H1 (cell line): ENCODE data around the gene KLHL21. TPM values are rescaled to one million over a fixed set of nuclear protein-coding genes. Genes with fewer than 3 reads are reported as not detected.
"Not testable (repeated sequence)": the region's sequence is repeated elsewhere in the genome, so short reads cannot be mapped to it uniquely, and the experiment has no call there.

ENCODE experiments used
- CTCF ChIA-PET: fragments of 300-600 bp; sonication (Branson Sonifier 250); formaldehyde crosslinking; loops from one replicate; lab custom pipeline; 2021; ENCODE audit not compliant: partially characterized antibody; lab: Charles Lee
- POLR2A ChIA-PET: fragments of 300-600 bp; sonication (Branson Sonifier 250); formaldehyde crosslinking; loops from one replicate; lab custom pipeline; 2021; ENCODE audit warnings: inconsistent platforms; ENCODE audit not compliant: partially characterized antibody; lab: Charles Lee
- DNase-seq, 2 experiments: peaks; one replicate each; pipeline versions ENCODE4 v3.0.0 to v3.0.0-alpha.2; 2010 to 2022; ENCODE audit warnings: low spot score in 2 of 2, low read depth in 1 of 2, mixed read lengths in 1 of 2
- FAIRE-seq: peaks from 2 replicates; lab custom pipeline; 2011; peaks lifted over from hg19 to GRCh38; lab: Jason Lieb, UNC
- H2AFZ ChIP-seq: 2 replicates; pipeline ENCODE4 v1.8.1; 2012; ENCODE audit warnings: low read length, inconsistent platforms
- H2AK5ac ChIP-seq: 2 replicates; pipeline ENCODE4 v1.6.1; 2013; ENCODE audit warnings: low read depth, low read length
- H2BK120ac ChIP-seq: replicated peaks from 2 replicates; pipeline ENCODE3; 2013; ENCODE audit warnings: low read depth, low read length, inconsistent platforms
- H2BK12ac ChIP-seq: 2 replicates; pipeline ENCODE4 v1.6.1; 2013; ENCODE audit warnings: low read depth, low read length
- H2BK15ac ChIP-seq: 2 replicates; pipeline ENCODE4 v1.6.1; 2013; ENCODE audit warnings: low read length
- H2BK20ac ChIP-seq: 2 replicates; pipeline ENCODE4 v1.6.1; 2013; ENCODE audit warnings: low read length
- H2BK5ac ChIP-seq: 2 replicates; pipeline ENCODE4 v1.6.1; 2013; ENCODE audit warnings: low read depth, low read length
- H3K14ac ChIP-seq: 2 replicates; pipeline ENCODE4 v1.6.1; 2013; ENCODE audit warnings: inconsistent platforms; ENCODE audit not compliant: insufficient read length
- H3K18ac ChIP-seq: 2 replicates; pipeline ENCODE4 v1.6.1; 2013; ENCODE audit warnings: low read length; ENCODE audit errors: extremely low read depth
- H3K23ac ChIP-seq: 2 replicates; pipeline ENCODE4 v1.6.1; 2013; ENCODE audit warnings: inconsistent platforms; ENCODE audit not compliant: insufficient read length
- H3K23me2 ChIP-seq: 2 replicates; pipeline ENCODE4 v1.6.1; 2013; ENCODE audit warnings: low read depth, low read length
- H3K27ac ChIP-seq: 2 replicates; pipeline ENCODE4 v1.6.1; 2011; ENCODE audit warnings: low read depth, low read length, inconsistent platforms
- H3K27me3 ChIP-seq, 4 experiments: replicated peaks in 1 of 4; 1 replicate in 1 of 4; 2 replicates in 3 of 4; pipeline versions ENCODE4 v1.6.1 to v1.8.1; 2011 to 2013; ENCODE audit warnings: low read length in 3 of 4, mild to moderate bottlenecking in 3 of 4, inconsistent platforms in 2 of 4, mixed read lengths in 2 of 4, moderate library complexity in 1 of 4; ENCODE audit not compliant: control insufficient read depth in 3 of 4, insufficient read depth in 3 of 4; ENCODE audit errors: extremely low read depth in 1 of 4
- H3K36me3 ChIP-seq, 4 experiments: 2 replicates each; pipeline versions ENCODE4 v1.6.1 to v1.8.1; 2011 to 2013; ENCODE audit warnings: mild to moderate bottlenecking in 4 of 4, low read length in 3 of 4, moderate library complexity in 2 of 4, control low read depth in 1 of 4, inconsistent platforms in 1 of 4; ENCODE audit not compliant: insufficient read depth in 4 of 4, control insufficient read depth in 2 of 4
- H3K4ac ChIP-seq: replicated peaks from 2 replicates; pipeline ENCODE3; 2013; ENCODE audit warnings: low read length, low read depth, mixed read lengths, inconsistent platforms; ENCODE audit not compliant: insufficient read length
- H3K4me1 ChIP-seq, 4 experiments: replicated peaks in 1 of 4; 1 replicate in 1 of 4; 2 replicates in 3 of 4; pipeline versions ENCODE4 v1.6.1 to v1.8.1; 2011 to 2013; ENCODE audit warnings: low read length in 3 of 4, inconsistent platforms in 2 of 4, mixed read lengths in 1 of 4; ENCODE audit not compliant: insufficient read depth in 4 of 4, control insufficient read depth in 3 of 4
- H3K4me2 ChIP-seq, 2 experiments: 2 replicates each; pipeline versions ENCODE4 v1.6.1 to v1.8.1; 2011 to 2013; ENCODE audit warnings: low read depth in 2 of 2, low read length in 2 of 2, control low read depth in 1 of 2, inconsistent platforms in 1 of 2, mild to moderate bottlenecking in 1 of 2; ENCODE audit not compliant: insufficient read depth in 1 of 2
- H3K4me3 ChIP-seq, 4 experiments: fragments of 200-600, 300-600 bp in 1 of 4; sonication (generic), shearing (Covaris generic), sonication (Bioruptor Twin) in 1 of 4; 2 replicates each; pipeline versions ENCODE4 v1.5.1 to v1.8.1; 2011 to 2016; ENCODE audit warnings: low read length in 4 of 4, low read depth in 3 of 4, control low read depth in 2 of 4, inconsistent platforms in 2 of 4, mild to moderate bottlenecking in 2 of 4, mixed read lengths in 1 of 4, moderate library complexity in 1 of 4; ENCODE audit not compliant: insufficient read depth in 2 of 4; ENCODE audit errors: extremely low read depth in 1 of 4
- H3K56ac ChIP-seq: replicated peaks from 2 replicates; pipeline ENCODE3; 2013; ENCODE audit warnings: low read depth, mild to moderate bottlenecking, mixed read lengths, low read length, inconsistent platforms; ENCODE audit not compliant: insufficient read length
- H3K79me1 ChIP-seq: 2 replicates; pipeline ENCODE4 v1.6.1; 2013; ENCODE audit warnings: low read depth, low read length, control low read depth
- H3K79me2 ChIP-seq, 2 experiments: 2 replicates each; pipeline versions ENCODE4 v1.6.1 to v1.8.1; 2012 to 2013; ENCODE audit warnings: low read length in 2 of 2, mild to moderate bottlenecking in 2 of 2, inconsistent platforms in 1 of 2; ENCODE audit not compliant: insufficient read depth in 2 of 2, control insufficient read depth in 1 of 2
- H3K9ac ChIP-seq, 4 experiments: replicated peaks in 1 of 4; 1 replicate in 1 of 4; 2 replicates in 3 of 4; pipeline versions ENCODE4 v1.6.1 to v1.8.1; 2011 to 2013; ENCODE audit warnings: low read depth in 3 of 4, low read length in 3 of 4, control low read depth in 2 of 4, mild to moderate bottlenecking in 2 of 4, moderate library complexity in 2 of 4, inconsistent platforms in 1 of 4; ENCODE audit errors: extremely low read depth in 1 of 4
- H3K9me3 ChIP-seq, 2 experiments: 2 replicates each; pipeline versions ENCODE4 v1.6.1 to v1.8.1; 2012 to 2013; ENCODE audit warnings: mild to moderate bottlenecking in 2 of 2, moderate library complexity in 2 of 2, control low read depth in 1 of 2, inconsistent platforms in 1 of 2, low read depth in 1 of 2, low read length in 1 of 2, mixed read lengths in 1 of 2; ENCODE audit not compliant: insufficient read depth in 2 of 2
- H4K20me1 ChIP-seq, 2 experiments: replicated peaks in 1 of 2; 2 replicates each; pipeline versions ENCODE3 to v1.8.1; 2011 to 2013; ENCODE audit warnings: inconsistent platforms in 2 of 2, low read length in 2 of 2, mild to moderate bottlenecking in 1 of 2; ENCODE audit not compliant: insufficient read depth in 2 of 2, control insufficient read depth in 1 of 2
- H4K5ac ChIP-seq: 2 replicates; pipeline ENCODE4 v1.6.1; 2013; ENCODE audit warnings: low read length, low read depth, mixed read lengths, inconsistent platforms; ENCODE audit not compliant: insufficient read length
- H4K8ac ChIP-seq: 2 replicates; pipeline ENCODE4 v1.8.0; 2013; ENCODE audit warnings: mild to moderate bottlenecking, moderate library complexity, low read length, inconsistent platforms; ENCODE audit not compliant: insufficient read depth; ENCODE audit errors: extremely low read depth
- H4K91ac ChIP-seq: replicated peaks from 2 replicates; pipeline ENCODE3; 2013; ENCODE audit warnings: low read length, mixed read lengths, inconsistent platforms; ENCODE audit not compliant: insufficient read length
- RXRA ChIP-seq: IDR thresholded peaks from 2 replicates; pipeline ENCODE4 v1.6.1; 2011; ENCODE audit warnings: low read depth, mild to moderate bottlenecking, low read length, moderate library complexity; ENCODE audit not compliant: insufficient read depth
- WGBS, 2 experiments: shearing (Covaris generic) in 1 of 2; methylation state at CpG; one replicate each; pipeline versions ENCODE4 v1.1.6 to v1.1.7; 2013 to 2015; ENCODE audit warnings: low lambda C conversion rate in 2 of 2, mixed read lengths in 2 of 2, inconsistent platforms in 1 of 2, low coverage in 1 of 2, missing lambda C conversion rate in 1 of 2; ENCODE audit not compliant: insufficient replicate concordance in 2 of 2, insufficient coverage in 1 of 2, insufficient read length in 1 of 2; ENCODE audit errors: extremely low coverage in 1 of 2, missing lambda C conversion rate in 1 of 2; 5-methylcytosine and 5-hydroxymethylcytosine counted together
- polyA plus RNA-seq, 7 experiments: library from polyadenylated mRNA; depleted of rRNA in 3 of 7; stranded (reverse) in 5 of 7; unstranded in 2 of 7; fragments of >200 nt in 5 of 7; fragments of 200-250 nt in 2 of 7; gene quantifications; 1 replicate in 5 of 7; 2 replicates in 1 of 7; 4 replicates in 1 of 7; pipeline versions ENCODE4 v1.2.1 to v1.2.3, GENCODE V29; 2011 to 2013; ENCODE audit warnings: missing spikeins in 2 of 7, mixed read lengths in 2 of 7
- total RNA-seq: library from RNA; stranded (reverse); fragmentation: NEBNext Ultra II Directional; extraction: Animal tissue kit (Norgen Biotek cat#: 25700); gene quantifications from 2 replicates; pipeline ENCODE4 v1.2.1, GENCODE V29; 2021

KLHL21 gene
- total and polyA plus RNA-seq, 2 of the 8 experiments (the other 6 are each of a cell fraction or from before 2014, with no cell fraction given): 11.9 to 22.3 TPM

DNA sequence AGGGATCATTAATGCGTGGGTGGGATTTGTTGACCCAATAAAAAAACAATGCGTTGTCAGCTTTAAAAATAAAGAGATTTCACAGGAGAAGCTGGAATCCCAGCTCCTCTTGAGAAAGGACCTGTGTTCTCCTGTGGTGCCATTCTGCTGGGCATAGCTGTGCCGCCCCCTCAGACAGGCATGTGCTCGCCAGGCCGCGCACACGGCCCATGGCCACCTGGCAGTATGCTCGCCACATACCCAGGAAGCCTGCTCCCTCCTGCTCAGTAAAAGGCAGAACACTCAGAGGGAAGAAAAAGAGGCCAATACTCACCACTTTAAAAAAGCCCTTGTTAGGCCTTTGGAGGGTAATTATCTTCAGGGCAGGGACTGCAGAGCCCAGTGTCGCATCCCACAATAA is 35.1 kb upstream of the KLHL21 start (continued):
- no peak for TF ChIP-seq RXRA

DNA sequence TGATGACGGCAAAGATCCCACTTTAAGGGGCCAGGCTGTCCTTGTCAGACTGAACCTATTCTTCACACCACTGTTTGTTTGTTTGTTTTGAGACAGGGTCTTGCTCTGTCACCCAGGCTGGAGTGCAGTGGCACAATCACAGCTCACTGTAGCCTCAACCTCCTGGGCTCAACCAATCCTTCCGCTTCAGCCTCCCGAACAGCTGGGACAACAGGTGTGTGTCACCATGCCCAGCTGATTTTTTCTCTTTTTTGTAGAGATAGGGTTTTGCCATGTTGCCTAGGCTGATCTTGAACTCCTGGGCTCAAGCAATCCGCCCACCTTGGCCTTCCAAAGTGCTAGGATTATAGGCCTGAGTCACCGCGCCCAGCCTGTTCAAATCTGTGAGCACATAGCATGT is 34.1 kb upstream of the KLHL21 start:
- not testable (repeated sequence) for H3K14ac ChIP-seq, H3K79me2 ChIP-seq, H2BK5ac ChIP-seq, H2BK120ac ChIP-seq, H3K27ac ChIP-seq, H3K23ac ChIP-seq, H3K27me3 ChIP-seq, H3K4me1 ChIP-seq, H3K79me1 ChIP-seq, H3K9me3 ChIP-seq, H4K91ac ChIP-seq, H3K23me2 ChIP-seq, H2BK20ac ChIP-seq, H2AFZ ChIP-seq, H3K4me3 ChIP-seq, H3K4ac ChIP-seq, H2BK15ac ChIP-seq, DNase-seq, H3K18ac ChIP-seq, H4K20me1 ChIP-seq, H4K5ac ChIP-seq, H2AK5ac ChIP-seq, H3K4me2 ChIP-seq, H3K9ac ChIP-seq, FAIRE-seq, H4K8ac ChIP-seq, H2BK12ac ChIP-seq, H3K56ac ChIP-seq
- WGBS, 2 experiments: 92% methylated on average over 6 of the region's 6 CpGs; no CpG with 5 or more reads in 1 of the 2 experiments
- ChIA-PET CTCF (interaction anchor here (0.6 to 3.1 kb wide), 10 partner anchors 8 to 166 kb away, joined by 3 to 28 read pairs (median 4); no protein-coding TSS in a partner anchor), POLR2A (interaction anchor here (0.8 kb wide), 1 partner anchor 35 kb away, joined by 4 read pairs; no protein-coding TSS in a partner anchor)
- H3K36me3 ChIP-seq: peaks cover 31 to 70% (median 55%) of the 10 kb centered on the region in 4 experiments
